ENCODE results near the gene SPRR5.

SPRR5 gene

GRCh38 chr1:152959801-152960451 lies 12.9 kb downstream of the SPRR5 start:
- Histone ChIP-seq H3K27me3 (ENCODE audit: insufficient read depth, low read length, poor library complexity) (no peaks in the 10 kb centered on the region), H3K27ac (ENCODE audit: low read length) (no peak overlapping the region), H3K4me1 (ENCODE audit: insufficient read depth, low read length) (no peaks in the 10 kb centered on the region), H2AFZ (ENCODE audit: low read depth, low read length) (no peak overlapping the region), H3K9ac (ENCODE audit: low read depth, low read length) (no peak overlapping the region), H3K79me2 (ENCODE audit: insufficient read depth, low read length) (no peaks in the 10 kb centered on the region), H3K4me3 (ENCODE audit: low read depth in 1 of 2, low read length in 2 of 2) (no peak overlapping the region), H4K20me1 (ENCODE audit: insufficient read depth, low read length) (no peaks in the 10 kb centered on the region), H3K4me2 (ENCODE audit: insufficient read depth, low read length) (no peak overlapping the region), H3K36me3 (ENCODE audit: insufficient read depth, low read length) (no peaks in the 10 kb centered on the region), H3K9me3 (ENCODE audit: insufficient read depth, low read length, severe bottlenecking) (no peaks in the 10 kb centered on the region)
- TF ChIP-seq CTCF (IDR thresholded peaks at IDR 0.05; ENCODE audit: borderline replicate concordance, extremely low read depth, low read length, poor library complexity, severe bottlenecking) (no peak), EZH2 (IDR thresholded peaks at IDR 0.05; ENCODE audit: borderline replicate concordance, low read depth, low read length, severe bottlenecking) (no peak)
- no peak for ATAC-seq (ENCODE audit: insufficient read depth, low read depth)
- DNase-seq: no peak

DNA sequence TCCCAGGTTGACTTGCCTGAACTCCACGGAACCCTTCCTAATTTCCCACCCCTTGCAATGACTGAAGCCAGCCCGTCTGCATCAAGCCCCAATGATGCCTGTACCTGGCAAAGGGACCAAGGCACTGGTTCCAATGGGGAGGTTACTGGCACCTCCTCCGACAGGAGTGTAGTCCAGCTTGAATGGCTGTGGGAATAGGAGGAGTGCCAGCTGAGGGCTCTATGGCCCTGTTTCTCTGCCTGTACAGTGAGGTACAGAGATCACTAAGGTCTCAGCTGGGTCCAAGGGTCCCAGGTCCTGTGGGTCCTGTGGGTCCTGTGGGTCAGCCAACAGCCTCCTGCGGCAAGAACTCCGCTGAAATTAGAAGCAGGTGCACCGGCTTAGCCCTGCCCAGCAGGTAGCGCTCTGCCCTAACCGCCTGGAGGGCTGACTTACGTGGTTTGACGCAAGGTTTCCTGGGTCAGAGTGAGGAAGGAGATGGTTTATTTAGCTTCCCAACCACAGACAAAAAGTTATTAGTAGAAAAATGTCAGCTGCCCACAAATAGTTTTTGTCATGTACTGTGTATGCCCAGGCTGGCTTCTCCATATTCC lies 13.5 kb downstream of the SPRR5 start:
- Histone ChIP-seq H3K4me1 (ENCODE audit: insufficient read depth, low read length) (no peaks in the 10 kb centered on the region), H3K9ac (ENCODE audit: low read depth, low read length) (no peak overlapping the region), H3K4me3 (ENCODE audit: low read depth in 1 of 2, low read length in 2 of 2) (no peak overlapping the region), H3K79me2 (ENCODE audit: insufficient read depth, low read length) (no peaks in the 10 kb centered on the region), H3K27ac (ENCODE audit: low read length) (no peak overlapping the region), H3K4me2 (ENCODE audit: insufficient read depth, low read length) (no peak overlapping the region), H4K20me1 (ENCODE audit: insufficient read depth, low read length) (no peaks in the 10 kb centered on the region), H3K36me3 (ENCODE audit: insufficient read depth, low read length) (no peaks in the 10 kb centered on the region), H2AFZ (ENCODE audit: low read depth, low read length) (no peak overlapping the region), H3K27me3 (ENCODE audit: insufficient read depth, low read length, poor library complexity) (no peaks in the 10 kb centered on the region), H3K9me3 (ENCODE audit: insufficient read depth, low read length, severe bottlenecking) (no peaks in the 10 kb centered on the region)
- DNase-seq: no peak
- no peak for ATAC-seq (ENCODE audit: insufficient read depth, low read depth)
- TF ChIP-seq EZH2 (IDR thresholded peaks at IDR 0.05; ENCODE audit: borderline replicate concordance, low read depth, low read length, severe bottlenecking): no peak
- peak; percentile 27 for TF ChIP-seq CTCF (IDR thresholded peaks at IDR 0.05; ENCODE audit: borderline replicate concordance, extremely low read depth, low read length, poor library complexity, severe bottlenecking)

GRCh38 chr1:152961226-152961891 lies 14.4 kb downstream of the SPRR5 start:
- Histone ChIP-seq H3K4me1 (ENCODE audit: insufficient read depth, low read length) (no peaks in the 10 kb centered on the region), H3K9me3 (ENCODE audit: insufficient read depth, low read length, severe bottlenecking) (no peaks in the 10 kb centered on the region), H3K4me3 (ENCODE audit: low read depth in 1 of 2, low read length in 2 of 2) (no peak overlapping the region), H3K27me3 (ENCODE audit: insufficient read depth, low read length, poor library complexity) (peaks cover 4% of the 10 kb centered on the region), H3K36me3 (ENCODE audit: insufficient read depth, low read length) (no peaks in the 10 kb centered on the region), H3K79me2 (ENCODE audit: insufficient read depth, low read length) (no peaks in the 10 kb centered on the region), H3K9ac (ENCODE audit: low read depth, low read length) (no peak overlapping the region), H3K4me2 (ENCODE audit: insufficient read depth, low read length) (no peak overlapping the region), H2AFZ (ENCODE audit: low read depth, low read length) (no peak overlapping the region), H3K27ac (ENCODE audit: low read length) (no peak overlapping the region), H4K20me1 (ENCODE audit: insufficient read depth, low read length) (no peaks in the 10 kb centered on the region)
- TF ChIP-seq CTCF (IDR thresholded peaks at IDR 0.05; ENCODE audit: borderline replicate concordance, extremely low read depth, low read length, poor library complexity, severe bottlenecking): no peak
- no peak for TF ChIP-seq EZH2 (IDR thresholded peaks at IDR 0.05; ENCODE audit: borderline replicate concordance, low read depth, low read length, severe bottlenecking)
- ATAC-seq (ENCODE audit: insufficient read depth, low read depth): no peak
- DNase-seq: no peak
